Measurements from ENCODE around the gene GNPTAB.
A peak's percentile ranks its signal among the peaks of the same experiment; 100 is the strongest.

GRCh38 chr12:101773650-101774162 is 57.1 kb downstream of the GNPTAB start:
- TF ChIP-seq HEYL (CRISPR knock-in tag; IDR thresholded peaks at IDR 0.05) (no peak), NFE2L2 (conservative IDR thresholded peaks at IDR 0.05; ENCODE audit: low read length) (no peak), CHD2 (IDR thresholded peaks at IDR 0.05; ENCODE audit: low read length, partially characterized antibody) (no peak), CTCF (IDR thresholded peaks at IDR 0.05) (peak; percentile 97), RFX5 (IDR thresholded peaks at IDR 0.05) (no peak), ZFP36 (IDR thresholded peaks at IDR 0.05; ENCODE audit: borderline replicate concordance, partially characterized antibody) (no peak)

Data from A549 (cell line).